Measurements from ENCODE around the gene ASIC3.

DNA sequence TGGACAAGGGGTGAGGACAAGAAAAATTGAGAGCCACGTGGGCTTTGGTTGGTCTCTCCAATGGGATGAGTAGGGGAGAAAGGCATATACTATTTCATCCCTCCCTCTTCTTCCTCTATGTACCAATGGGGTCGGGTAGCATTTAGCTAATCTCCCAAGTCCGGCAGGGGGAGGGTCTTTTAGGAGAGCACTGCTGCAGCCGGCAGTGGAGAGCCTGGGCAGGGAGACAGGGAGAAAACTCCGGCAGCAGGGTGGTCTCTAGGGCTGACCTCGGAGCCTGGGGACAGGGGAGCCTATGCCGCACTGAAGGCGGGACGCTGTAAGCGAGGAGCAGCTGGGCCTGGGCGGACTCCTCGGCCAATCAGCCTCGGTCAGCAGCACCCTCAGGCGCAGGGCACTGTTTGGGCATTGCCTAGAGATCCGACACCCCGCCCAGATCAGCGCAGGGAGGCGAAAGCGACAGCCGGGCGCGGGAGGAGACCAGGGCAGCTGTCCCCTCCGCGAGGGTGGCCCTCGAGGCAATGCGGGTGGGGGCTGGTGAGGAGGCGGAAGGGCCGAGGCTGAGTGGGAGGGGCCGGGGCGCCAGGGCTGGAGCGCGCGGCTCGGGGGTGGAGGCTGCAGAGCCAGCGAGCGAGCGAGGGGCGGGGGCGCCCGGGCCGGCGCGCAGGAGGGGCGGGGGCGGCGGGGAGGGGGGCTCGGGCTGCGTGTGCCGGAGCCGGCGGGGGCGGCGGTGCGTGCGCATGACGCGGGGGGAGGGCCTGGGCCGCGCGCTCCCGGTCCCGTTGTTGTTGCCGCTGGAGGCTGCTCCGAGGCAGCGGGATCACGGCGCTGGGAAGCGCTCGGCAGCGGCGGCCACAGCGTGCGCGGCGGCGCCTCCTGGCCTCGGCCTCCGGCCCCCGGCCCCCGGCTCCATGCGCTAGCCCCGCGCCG lies 37.6 kb downstream of the ASIC3 start, which contains the start of gene AGAP3:
- TF ChIP-seq, protein P1, sequence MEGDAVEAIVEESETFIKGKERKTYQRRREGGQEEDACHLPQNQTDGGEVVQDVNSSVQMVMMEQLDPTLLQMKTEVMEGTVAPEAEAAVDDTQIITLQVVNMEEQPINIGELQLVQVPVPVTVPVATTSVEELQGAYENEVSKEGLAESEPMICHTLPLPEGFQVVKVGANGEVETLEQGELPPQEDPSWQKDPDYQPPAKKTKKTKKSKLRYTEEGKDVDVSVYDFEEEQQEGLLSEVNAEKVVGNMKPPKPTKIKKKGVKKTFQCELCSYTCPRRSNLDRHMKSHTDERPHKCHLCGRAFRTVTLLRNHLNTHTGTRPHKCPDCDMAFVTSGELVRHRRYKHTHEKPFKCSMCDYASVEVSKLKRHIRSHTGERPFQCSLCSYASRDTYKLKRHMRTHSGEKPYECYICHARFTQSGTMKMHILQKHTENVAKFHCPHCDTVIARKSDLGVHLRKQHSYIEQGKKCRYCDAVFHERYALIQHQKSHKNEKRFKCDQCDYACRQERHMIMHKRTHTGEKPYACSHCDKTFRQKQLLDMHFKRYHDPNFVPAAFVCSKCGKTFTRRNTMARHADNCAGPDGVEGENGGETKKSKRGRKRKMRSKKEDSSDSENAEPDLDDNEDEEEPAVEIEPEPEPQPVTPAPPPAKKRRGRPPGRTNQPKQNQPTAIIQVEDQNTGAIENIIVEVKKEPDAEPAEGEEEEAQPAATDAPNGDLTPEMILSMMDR (IDR thresholded peaks at IDR 0.05), result no peak
- no peak for TF ChIP-seq POLR2A (IDR thresholded peaks at IDR 0.05)
